Measurements from ENCODE around the gene AKT2. TPM values are rescaled to one million over a fixed set of nuclear protein-coding genes. Genes with fewer than 3 reads are reported as not detected.
A peak's percentile ranks its signal among the peaks of the same experiment; 100 is the strongest.

The AKT2 gene
- total RNA-seq, 1 donor from 2014 or later = 103 TPM

DNA sequence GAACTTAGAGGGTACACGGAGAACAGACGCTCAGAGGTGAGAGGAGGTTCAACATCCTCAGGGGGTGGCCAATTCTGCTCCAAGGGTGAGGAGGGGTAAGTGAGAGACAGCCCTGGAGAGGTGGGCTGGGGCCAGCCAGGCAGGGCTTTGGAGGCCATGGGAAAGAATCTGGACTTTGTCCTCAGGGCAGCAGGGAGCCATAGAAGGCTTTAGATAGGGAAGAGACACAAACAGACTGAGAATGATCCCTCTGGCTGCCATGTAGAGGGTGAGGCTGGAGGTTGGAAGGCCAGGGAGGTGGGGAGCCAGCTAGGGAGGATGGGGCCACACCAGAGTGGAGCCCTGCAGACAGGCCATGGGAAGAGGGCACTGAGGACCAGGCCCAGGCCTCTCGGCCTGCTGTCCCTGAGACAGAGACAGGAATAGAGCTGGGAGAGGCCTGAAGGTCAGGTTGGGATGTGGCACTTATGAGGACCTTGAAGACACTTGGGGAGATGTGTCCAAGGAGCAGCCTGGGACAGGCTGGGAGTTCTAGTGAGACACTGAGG lies 29.5 kb downstream of the AKT2 start:
- peak; percentile 8 for ATAC-seq
- no peak overlapping the region for H3K27ac ChIP-seq
- intact Hi-C loops (cut with DNase I) = no loop called here
- peaks cover 3% of the 10 kb centered on the region for H3K4me1 ChIP-seq
- TF ChIP-seq, protein P1, sequence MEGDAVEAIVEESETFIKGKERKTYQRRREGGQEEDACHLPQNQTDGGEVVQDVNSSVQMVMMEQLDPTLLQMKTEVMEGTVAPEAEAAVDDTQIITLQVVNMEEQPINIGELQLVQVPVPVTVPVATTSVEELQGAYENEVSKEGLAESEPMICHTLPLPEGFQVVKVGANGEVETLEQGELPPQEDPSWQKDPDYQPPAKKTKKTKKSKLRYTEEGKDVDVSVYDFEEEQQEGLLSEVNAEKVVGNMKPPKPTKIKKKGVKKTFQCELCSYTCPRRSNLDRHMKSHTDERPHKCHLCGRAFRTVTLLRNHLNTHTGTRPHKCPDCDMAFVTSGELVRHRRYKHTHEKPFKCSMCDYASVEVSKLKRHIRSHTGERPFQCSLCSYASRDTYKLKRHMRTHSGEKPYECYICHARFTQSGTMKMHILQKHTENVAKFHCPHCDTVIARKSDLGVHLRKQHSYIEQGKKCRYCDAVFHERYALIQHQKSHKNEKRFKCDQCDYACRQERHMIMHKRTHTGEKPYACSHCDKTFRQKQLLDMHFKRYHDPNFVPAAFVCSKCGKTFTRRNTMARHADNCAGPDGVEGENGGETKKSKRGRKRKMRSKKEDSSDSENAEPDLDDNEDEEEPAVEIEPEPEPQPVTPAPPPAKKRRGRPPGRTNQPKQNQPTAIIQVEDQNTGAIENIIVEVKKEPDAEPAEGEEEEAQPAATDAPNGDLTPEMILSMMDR (IDR thresholded peaks at IDR 0.05) = no peak
- H3K9me3 ChIP-seq = no peaks in the 10 kb centered on the region
- H3K4me3 ChIP-seq = no peak overlapping the region
- H3K27me3 ChIP-seq = no peaks in the 10 kb centered on the region
- peaks cover 41% of the 10 kb centered on the region for H3K36me3 ChIP-seq
- DNase-seq = no peak

DNA sequence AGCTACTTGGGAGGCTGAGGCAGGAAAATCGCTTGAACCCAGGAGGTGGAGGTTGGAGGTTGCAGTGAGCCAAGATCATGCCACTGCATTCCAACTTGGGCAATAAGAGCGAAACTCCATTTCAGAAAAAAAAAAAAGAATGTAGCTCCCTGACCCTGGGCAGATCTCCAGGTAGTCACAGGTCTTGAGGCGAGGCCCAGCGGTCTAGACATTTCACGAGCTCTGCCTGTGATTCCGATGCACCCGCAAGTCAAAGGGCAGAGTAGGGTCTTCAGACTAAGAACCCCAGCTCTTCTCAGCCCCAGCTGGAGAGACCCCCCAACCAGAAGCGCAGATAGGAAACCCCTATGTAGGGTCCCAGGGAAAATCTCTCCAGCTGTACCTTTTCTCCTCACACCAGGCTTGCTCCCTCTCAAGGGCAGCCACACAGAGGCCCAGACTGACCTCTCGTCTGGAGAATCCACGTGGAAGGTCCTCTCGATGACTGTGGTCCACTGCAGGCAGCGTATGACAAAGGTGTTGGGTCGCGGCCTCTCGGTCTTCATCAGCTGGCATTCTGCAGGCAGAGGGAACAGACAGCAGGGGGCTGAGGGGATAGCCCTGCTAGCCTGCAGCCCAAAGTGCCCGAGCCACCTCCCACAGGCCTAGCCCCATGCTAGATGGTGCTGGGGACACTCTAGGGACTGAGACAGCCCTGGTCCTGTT lies 30.3 kb downstream of the AKT2 start:
- Histone ChIP-seq H3K9me3 (no peaks in the 10 kb centered on the region), H3K4me3 (no peak overlapping the region), H3K27me3 (no peaks in the 10 kb centered on the region), H3K27ac (no peak overlapping the region), H3K36me3 (peaks cover 41% of the 10 kb centered on the region), H3K4me1 (no peaks in the 10 kb centered on the region)
- intact Hi-C loops (cut with DNase I) = no loop called here
- TF ChIP-seq, protein P1 (IDR thresholded peaks at IDR 0.05) = no peak
- no peak for DNase-seq
- peak; percentile 32 for ATAC-seq

DNA sequence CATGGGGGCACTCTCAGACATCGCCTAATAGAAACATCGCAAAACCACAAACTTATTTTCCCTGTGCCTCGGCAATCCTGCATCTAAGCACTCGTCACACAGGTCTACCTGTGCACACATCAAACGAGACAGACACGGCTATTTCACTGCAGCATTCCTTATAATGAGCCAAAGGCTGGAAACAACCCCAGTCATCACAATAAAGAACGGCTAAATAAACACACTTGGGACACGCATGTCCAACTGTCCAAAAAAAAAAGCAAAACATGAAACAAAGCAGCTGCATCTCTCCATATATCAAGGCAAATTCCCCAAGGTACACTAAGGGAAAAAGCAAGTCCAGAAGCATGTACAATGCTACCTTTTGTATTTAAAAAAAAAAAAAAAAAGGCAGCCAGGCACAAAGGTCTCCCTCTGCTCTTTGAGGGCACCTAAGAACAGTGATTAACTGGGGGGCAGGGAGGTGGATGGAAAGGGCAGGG lies 31.5 kb downstream of the AKT2 start:
- H3K4me1 ChIP-seq = no peaks in the 10 kb centered on the region
- no peaks in the 10 kb centered on the region for H3K27me3 ChIP-seq
- TF ChIP-seq, protein P1 (IDR thresholded peaks at IDR 0.05) = no peak
- intact Hi-C loops (cut with DNase I) = no loop called here
- DNase-seq = no peak
- H3K36me3 ChIP-seq = peaks cover 41% of the 10 kb centered on the region
- H3K27ac ChIP-seq = no peak overlapping the region
- ATAC-seq = no peak
- H3K4me3 ChIP-seq = no peak overlapping the region
- no peaks in the 10 kb centered on the region for H3K9me3 ChIP-seq

DNA sequence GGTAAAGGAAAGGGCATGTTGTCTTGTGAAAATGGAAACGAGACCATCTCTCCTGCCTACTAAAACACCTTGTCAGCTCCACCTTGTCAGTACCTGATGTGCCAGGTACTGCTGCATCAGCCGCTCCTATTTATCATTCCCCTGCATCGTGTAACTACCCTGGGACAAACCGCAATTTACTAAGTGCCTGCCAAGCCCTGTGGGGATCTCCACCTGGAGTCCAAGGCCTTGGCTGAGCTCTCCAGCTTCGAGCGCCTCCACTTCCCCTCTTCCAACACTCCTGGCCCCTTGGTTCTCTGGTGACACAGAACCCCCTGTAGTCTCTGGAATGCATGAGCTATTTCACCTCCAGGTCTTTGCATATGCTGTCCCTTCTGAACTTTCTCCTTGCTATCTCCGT lies 32.8 kb downstream of the AKT2 start:
- TF ChIP-seq, protein P1 (IDR thresholded peaks at IDR 0.05) = no peak
- intact Hi-C loops (cut with DNase I) = no loop called here
- no peaks in the 10 kb centered on the region for H3K27me3 ChIP-seq
- H3K27ac ChIP-seq = no peak overlapping the region
- ATAC-seq (no peak), DNase-seq (no peak)
- H3K36me3 ChIP-seq = peaks cover 41% of the 10 kb centered on the region
- no peaks in the 10 kb centered on the region for H3K9me3 ChIP-seq
- H3K4me3 ChIP-seq = no peak overlapping the region
- H3K4me1 ChIP-seq = no peaks in the 10 kb centered on the region

DNA sequence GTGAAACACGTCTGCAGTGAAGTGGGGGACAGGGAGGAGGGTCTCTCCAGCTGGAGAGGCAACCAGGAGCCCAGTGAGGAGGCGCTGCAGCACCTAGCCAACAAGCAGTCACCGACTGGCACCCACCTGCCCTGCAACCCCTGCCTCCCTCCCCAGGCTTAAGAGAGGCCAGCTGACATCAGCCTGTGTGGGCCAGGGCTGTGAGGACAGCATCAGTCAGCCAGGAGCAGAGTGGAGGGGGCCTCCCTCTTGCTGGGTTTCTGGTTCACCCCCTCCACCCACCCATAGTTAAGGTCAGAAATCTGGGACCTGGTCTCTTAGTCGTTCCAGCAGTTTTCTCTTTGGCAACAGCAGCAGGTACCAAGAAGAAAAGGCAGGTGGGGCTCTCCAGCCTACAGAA lies 33.2 kb downstream of the AKT2 start:
- Histone ChIP-seq H3K27ac (no peak overlapping the region), H3K36me3 (peaks cover 41% of the 10 kb centered on the region), H3K4me3 (no peak overlapping the region), H3K27me3 (no peaks in the 10 kb centered on the region), H3K4me1 (no peaks in the 10 kb centered on the region), H3K9me3 (no peaks in the 10 kb centered on the region)
- no peak for DNase-seq
- TF ChIP-seq, protein P1 (IDR thresholded peaks at IDR 0.05) = no peak
- intact Hi-C loops (cut with DNase I) = no loop called here
- peak; percentile 6 for ATAC-seq
